Right cardiac atrium (tissue), 5 donors: ENCODE results near the gene CFAP107. TPM values are rescaled to one million over a fixed set of nuclear protein-coding genes. Genes with fewer than 3 reads are reported as not detected.

ENCODE experiments used
- ATAC-seq, 2 donors: fragments of 200-7000 bp; cut with Tn5 transposase; one replicate each; pipeline versions ENCODE4 v1.8.0 to v1.9.1; 2020; ENCODE audit warnings: moderate library complexity in 2 of 2, mild to moderate bottlenecking in 1 of 2
- DNase-seq, 3 donors: peaks; one replicate each; pipeline ENCODE4 v3.0.0-alpha.2; 2020
- H3K27ac ChIP-seq: one replicate; pipeline ENCODE4 v1.5.1; 2013; ENCODE audit warnings: mild to moderate bottlenecking, low read length, control low read depth, moderate library complexity
- H3K27me3 ChIP-seq: one replicate; pipeline ENCODE4 v1.6.1; 2013; ENCODE audit not compliant: control insufficient read depth, insufficient read depth
- H3K4me1 ChIP-seq: one replicate; pipeline ENCODE4 v1.6.1; 2013; ENCODE audit warnings: low read length; ENCODE audit not compliant: control insufficient read depth, insufficient read depth
- H3K4me3 ChIP-seq: one replicate; pipeline ENCODE4 v1.5.1; 2013; ENCODE audit warnings: low read length, control low read depth
- H3K9me3 ChIP-seq: one replicate; pipeline ENCODE4 v1.6.1; 2013; ENCODE audit warnings: low read length; ENCODE audit not compliant: control insufficient read depth
- WGBS: extraction: QIAGEN DNeasy Blood & Tissue Kit; methylation state at CpG from one replicate; pipeline ENCODE4 v1.1.7; 2013; 5-methylcytosine and 5-hydroxymethylcytosine counted together
- intact Hi-C, 4 donors: fragments of 100-400 bp; cut with DNase I; formaldehyde crosslinking; loops; one replicate each; pipeline versions ENCODE4 v1.11.0 to v1.14.0; 2022 to 2023
- long read RNA-seq, 4 donors: library from polyadenylated mRNA; unstranded; transcript quantifications; one replicate each; pipeline ENCODE4 v2.0.0, GENCODE V29; 2020 to 2021
- polyA plus RNA-seq: library from polyadenylated mRNA; stranded (reverse); fragments of 200-250 nt; gene quantifications from one replicate; pipeline ENCODE4 v1.2.3, GENCODE V29; 2013
- total RNA-seq, 4 donors: library from RNA; stranded (reverse); fragmentation: NEBNext Ultra II Directional; extraction: Animal tissue kit (Norgen Biotek cat#: 25700); gene quantifications; one replicate each; pipeline ENCODE4 v1.2.1, GENCODE V29; 2021
- donor health status: healthy with polysubstance abuse.
- donor health status: DM: no; HTN: yes; CAD: no.
- donor health status: DM: no; HTN: no; CAD: no.
- donor health status: DM: no; HTN: yes; CAD: no; lungs with severe emphysema.
- donor health status: DM: yes; HTN: yes; CAD: no.

Gene CFAP107
- not detected for total RNA-seq
- not detected for polyA plus RNA-seq
- long read RNA-seq, donor 1: 0 reads
- long read RNA-seq, donor 2: 0 reads
- long read RNA-seq, donor 3: 0 reads
- long read RNA-seq, donor 4: 0 reads

- Histone ChIP-seq H3K27me3 (no peaks in the 10 kb centered on the region), H3K27ac (no peak within 1 kb of the TSS), H3K4me3 (no peak within 1 kb of the TSS), H3K9me3 (peaks cover 5% of the 10 kb centered on the region), H3K4me1 (no peaks in the 10 kb centered on the region)
- intact Hi-C loops: no loop called here
- 33% methylated on average over 2 of the region's 2 CpGs for WGBS
- no peak for ATAC-seq
- DNase-seq: no peak
Measured at GRCh38 chr1:12745992-12746323, at the start of gene CFAP107. TSS of gene CFAP107 (plus strand) at chr1:12746200. CDS start at chr1:12746431, 231 bp downstream.

- 82% methylated on average over 3 of the region's 3 CpGs for WGBS
- intact Hi-C loops: no loop called here
- ATAC-seq (no peak), DNase-seq (no peak)
- Histone ChIP-seq H3K4me3 (no peak overlapping the region), H3K4me1 (no peaks in the 10 kb centered on the region), H3K27me3 (no peaks in the 10 kb centered on the region), H3K9me3 (no peaks in the 10 kb centered on the region), H3K27ac (no peak overlapping the region)
Measured at GRCh38 chr1:12696658-12697057, 49.3 kb upstream of the CFAP107 start.

GRCh38 chr1:12697397-12697796 is 48.6 kb upstream of the CFAP107 start:
- no peaks in the 10 kb centered on the region for H3K9me3 ChIP-seq
- no peak for ATAC-seq
- intact Hi-C loops: no loop called here
- H3K4me1 ChIP-seq: no peaks in the 10 kb centered on the region
- DNase-seq: no peak
- H3K27me3 ChIP-seq: no peaks in the 10 kb centered on the region
- H3K4me3 ChIP-seq: no peak overlapping the region
- H3K27ac ChIP-seq: no peak overlapping the region
- 83% methylated on average over 3 of the region's 3 CpGs for WGBS

- intact Hi-C loops: no loop called here
- DNase-seq (no peak), ATAC-seq (no peak)
- Histone ChIP-seq H3K9me3 (no peaks in the 10 kb centered on the region), H3K27me3 (no peaks in the 10 kb centered on the region), H3K4me1 (no peaks in the 10 kb centered on the region), H3K4me3 (no peak overlapping the region), H3K27ac (no peak overlapping the region)
- 70% methylated on average over 6 of the region's 6 CpGs for WGBS
Measured at GRCh38 chr1:12703821-12704451, 42.1 kb upstream of the CFAP107 start.

- Histone ChIP-seq H3K9me3 (no peaks in the 10 kb centered on the region), H3K27me3 (no peaks in the 10 kb centered on the region), H3K4me3 (no peak overlapping the region), H3K27ac (no peak overlapping the region), H3K4me1 (no peaks in the 10 kb centered on the region)
- WGBS: 75% methylated on average over 3 of the region's 3 CpGs
- ATAC-seq (no peak), DNase-seq (no peak)
- intact Hi-C loops: no loop called here
Measured at GRCh38 chr1:12706061-12706460, 39.9 kb upstream of the CFAP107 start.

GRCh38 chr1:12708396-12709090 is 37.5 kb upstream of the CFAP107 start:
- ATAC-seq (no peak), DNase-seq (no peak)
- no peak overlapping the region for H3K27ac ChIP-seq
- no peaks in the 10 kb centered on the region for H3K27me3 ChIP-seq
- no peaks in the 10 kb centered on the region for H3K4me1 ChIP-seq
- no peak overlapping the region for H3K4me3 ChIP-seq
- WGBS: 69% methylated on average over 4 of the region's 4 CpGs
- intact Hi-C loops: no loop called here
- H3K9me3 ChIP-seq: no peaks in the 10 kb centered on the region

- H3K4me3 ChIP-seq: no peak overlapping the region
- no peaks in the 10 kb centered on the region for H3K4me1 ChIP-seq
- no peaks in the 10 kb centered on the region for H3K9me3 ChIP-seq
- 24% methylated on average over 1 of the region's 1 CpG for WGBS
- DNase-seq (no peak), ATAC-seq (no peak)
- no peak overlapping the region for H3K27ac ChIP-seq
- H3K27me3 ChIP-seq: no peaks in the 10 kb centered on the region
- intact Hi-C loops: no loop called here
Measured at GRCh38 chr1:12709091-12709491, 36.9 kb upstream of the CFAP107 start.

GRCh38 chr1:12709696-12710095 is 36.3 kb upstream of the CFAP107 start:
- 69% methylated on average over 3 of the region's 3 CpGs for WGBS
- no peak overlapping the region for H3K4me3 ChIP-seq
- no peaks in the 10 kb centered on the region for H3K9me3 ChIP-seq
- no peak overlapping the region for H3K27ac ChIP-seq
- no peaks in the 10 kb centered on the region for H3K4me1 ChIP-seq
- ATAC-seq (no peak), DNase-seq (no peak)
- H3K27me3 ChIP-seq: no peaks in the 10 kb centered on the region
- intact Hi-C loops: no loop called here

GRCh38 chr1:12711536-12711935 is 34.5 kb upstream of the CFAP107 start:
- ATAC-seq (no peak), DNase-seq (no peak)
- Histone ChIP-seq H3K4me1 (no peaks in the 10 kb centered on the region), H3K4me3 (no peak overlapping the region), H3K27me3 (no peaks in the 10 kb centered on the region), H3K9me3 (no peaks in the 10 kb centered on the region), H3K27ac (no peak overlapping the region)
- intact Hi-C loops: no loop called here
- WGBS: 51% methylated on average over 3 of the region's 3 CpGs

GRCh38 chr1:12712076-12712475 is 33.9 kb upstream of the CFAP107 start:
- WGBS: 50% methylated on average over 1 of the region's 1 CpG
- H3K27me3 ChIP-seq: no peaks in the 10 kb centered on the region
- no peak for ATAC-seq
- H3K9me3 ChIP-seq: no peaks in the 10 kb centered on the region
- H3K4me3 ChIP-seq: no peak overlapping the region
- no peak for DNase-seq
- intact Hi-C loops: no loop called here
- no peak overlapping the region for H3K27ac ChIP-seq
- no peaks in the 10 kb centered on the region for H3K4me1 ChIP-seq

GRCh38 chr1:12712929-12713328 is 33.1 kb upstream of the CFAP107 start:
- ATAC-seq (no peak), DNase-seq (no peak)
- Histone ChIP-seq H3K27ac (no peak overlapping the region), H3K4me3 (no peak overlapping the region), H3K9me3 (no peaks in the 10 kb centered on the region), H3K4me1 (no peaks in the 10 kb centered on the region), H3K27me3 (no peaks in the 10 kb centered on the region)
- WGBS: 84% methylated on average over 8 of the region's 8 CpGs
- intact Hi-C loops: no loop called here
